Spleen (tissue), 11 donors: ENCODE measurements around the gene LCN10. TPM values are rescaled to one million over a fixed set of nuclear protein-coding genes. Genes with fewer than 3 reads are reported as not detected.

Experiments used
- DNase-seq: peaks from one replicate; pipeline ENCODE4 v3.0.0-alpha.2; 2020
- H3K27ac ChIP-seq, 8 donors: fragments of 200-600 bp; sonication (generic) in 7 of 8; 1 replicate in 4 of 8; 2 replicates in 4 of 8; pipeline versions ENCODE4 v1.5.0 to v1.8.0; 2016 to 2021; ENCODE audit warnings: inconsistent platforms in 4 of 8, mild to moderate bottlenecking in 4 of 8, moderate library complexity in 1 of 8
- H3K27me3 ChIP-seq, 7 donors: fragments of 200-600 bp; sonication (generic) in 6 of 7; replicated peaks in 1 of 7; 1 replicate in 4 of 7; 2 replicates in 3 of 7; pipeline versions ENCODE4 v1.5.0 to v1.8.0; 2016 to 2021; ENCODE audit warnings: inconsistent platforms in 3 of 7, mild to moderate bottlenecking in 1 of 7
- H3K36me3 ChIP-seq, 6 donors: fragments of 200-600 bp; sonication (generic) in 5 of 6; 1 replicate in 4 of 6; 2 replicates in 2 of 6; pipeline versions ENCODE4 v1.5.0 to v1.8.0; 2016 to 2021; ENCODE audit warnings: inconsistent platforms in 2 of 6
- H3K4me1 ChIP-seq, 6 donors: fragments of 200-600 bp; sonication (generic) in 5 of 6; 1 replicate in 3 of 6; 2 replicates in 3 of 6; pipeline versions ENCODE4 v1.5.0 to v1.8.0; 2016 to 2021; ENCODE audit warnings: inconsistent platforms in 3 of 6
- H3K4me3 ChIP-seq, 8 donors: fragments of 200-600 bp; sonication (generic) in 7 of 8; 1 replicate in 4 of 8; 2 replicates in 4 of 8; pipeline versions ENCODE4 v1.5.0 to v1.8.0; 2016 to 2021; ENCODE audit warnings: inconsistent platforms in 4 of 8, mild to moderate bottlenecking in 4 of 8, moderate library complexity in 2 of 8
- H3K9me3 ChIP-seq, 8 donors: fragments of 200-600 bp; sonication (generic) in 7 of 8; 1 replicate in 4 of 8; 2 replicates in 4 of 8; pipeline versions ENCODE4 v1.5.0 to v1.8.0; 2016 to 2021; ENCODE audit warnings: inconsistent platforms in 4 of 8
- CTCF ChIP-seq, 11 experiments: fragments of 200-600 bp in 7 of 11; fragments of 450-650 bp in 4 of 11; sonication (generic) in 4 of 11; IDR thresholded peaks in 8 of 11; conservative IDR thresholded peaks in 3 of 11; 1 replicate in 7 of 11; 2 replicates in 4 of 11; pipeline versions ENCODE4 v1.4.0 to v1.8.0; 2016 to 2021; ENCODE audit warnings: antibody characterized with exemption in 11 of 11, inconsistent platforms in 4 of 11, mild to moderate bottlenecking in 1 of 11
- POLR2A ChIP-seq, 3 donors: fragments of 450-650 bp; IDR thresholded peaks; one replicate each; pipeline ENCODE4 v1.5.1; 2017; ENCODE audit warnings: antibody characterized with exemption in 3 of 3, mild to moderate bottlenecking in 1 of 3
- POLR2AphosphoS5 ChIP-seq, 3 donors: sonication (generic); formaldehyde crosslinking; IDR thresholded peaks; one replicate each; pipeline ENCODE4 v1.5.1; 2017; ENCODE audit warnings: antibody characterized with exemption in 3 of 3
- WGBS, 5 donors: extraction: QIAGEN DNeasy Blood & Tissue Kit in 3 of 5; methylation state at CpG; one replicate each; pipeline versions ENCODE4 v1.1.5 to v1.1.7; 2013 to 2018; 5-methylcytosine and 5-hydroxymethylcytosine counted together
- intact Hi-C: fragments of 100-400 bp; cut with DNase I; formaldehyde crosslinking; loops from one replicate; pipeline ENCODE4 v1.15.0; 2023; ENCODE audit warnings: low total_unique reads
- polyA plus RNA-seq, 3 donors: library from polyadenylated mRNA; stranded (reverse); fragments of 200-250 nt; gene quantifications; one replicate each; pipeline ENCODE4 v1.2.1, GENCODE V29; 2013
- total RNA-seq, 7 donors: library from RNA; depleted of rRNA in 3 of 7; stranded (reverse); fragments of >200 nt in 3 of 7; fragmentation: NEBNext Ultra II Directional in 4 of 7; extraction: Animal tissue kit (Norgen Biotek cat#: 25700) in 4 of 7; gene quantifications; one replicate each; pipeline versions ENCODE4 v1.1.0 to v1.2.1, GENCODE V29; 2016 to 2021
- donor health status: healthy with polysubstance abuse.
- donor health status: DM: no; HTN: no; CAD: no; lungs with moderate emphysema.
- donor health status: DM: no; HTN: no; CAD: no.
- donor health status: Bipolar disorder and iron deficiency.
- donor health status: healthy.
- donor health status: DM: no; HTN: no; CAD: no.
- donor health status: DM: yes; HTN: yes; CAD: no.

The LCN10 gene
- total and polyA plus RNA-seq, 10 donors: 7.2 to 41.3 (median 15.8) TPM

- peak; percentile 96 for DNase-seq
- Histone ChIP-seq H3K9me3 (no peaks in the 10 kb centered on the region), H3K27me3 (peaks cover 0 to 10% (median 0%) of the 10 kb centered on the region in 7 donors), H3K36me3 (peaks cover 6 to 37% (median 31%) of the 10 kb centered on the region in 6 donors), H3K27ac (peak overlapping the region; percentile 58 to 90 (median 82)), H3K4me1 (peaks cover 17 to 66% (median 55%) of the 10 kb centered on the region in 6 donors), H3K4me3 (peak overlapping the region; percentile 77 to 97 (median 88))
- intact Hi-C loops: no loop called here
- 0 to 1% (median 0%) methylated on average over 9 to 66 of the region's 66 CpGs for WGBS, 5 donors
- TF ChIP-seq CTCF (IDR thresholded peaks at IDR 0.05 in 8 of 11, conservative IDR thresholded peaks at IDR 0.05 in 3 of 11) (peak; percentile 92 to 98 (median 97)), POLR2AphosphoS5 (IDR thresholded peaks at IDR 0.05) (peak; percentile 100), POLR2A (IDR thresholded peaks at IDR 0.05) (peak; percentile 98 to 99 (median 99))
Measured at GRCh38 chr9:136728080-136728547, 14.6 kb downstream of the LCN10 start.

- no peak for DNase-seq
- H3K27ac ChIP-seq: peak overlapping the region in 4 of 8 donors; percentile 33 to 90 (median 84)
- peaks cover 17 to 80% (median 66%) of the 10 kb centered on the region in 6 donors for H3K4me1 ChIP-seq
- H3K27me3 ChIP-seq: peaks cover 0 to 10% (median 0%) of the 10 kb centered on the region in 7 donors
- intact Hi-C loops: no loop called here
- 13 to 20% (median 14%) methylated on average over 16 to 18 of the region's 18 CpGs for WGBS, 5 donors
- no peaks in the 10 kb centered on the region for H3K9me3 ChIP-seq
- H3K36me3 ChIP-seq: peaks cover 6 to 51% (median 45%) of the 10 kb centered on the region in 6 donors
- TF ChIP-seq POLR2AphosphoS5 (IDR thresholded peaks at IDR 0.05) (no peak), CTCF (IDR thresholded peaks at IDR 0.05 in 8 of 11, conservative IDR thresholded peaks at IDR 0.05 in 3 of 11) (peak in 9 of 11 experiments; percentile 14 to 61 (median 43)), POLR2A (IDR thresholded peaks at IDR 0.05) (no peak)
- H3K4me3 ChIP-seq: peak overlapping the region; percentile 77 to 97 (median 88)
Measured at GRCh38 chr9:136726631-136727191, 16.0 kb downstream of the LCN10 start.

GRCh38 chr9:136726118-136726517, 16.6 kb downstream of the LCN10 start:
- H3K9me3 ChIP-seq: no peaks in the 10 kb centered on the region
- peaks cover 6 to 57% (median 49%) of the 10 kb centered on the region in 6 donors for H3K36me3 ChIP-seq
- peaks cover 0 to 10% (median 0%) of the 10 kb centered on the region in 7 donors for H3K27me3 ChIP-seq
- TF ChIP-seq POLR2A (IDR thresholded peaks at IDR 0.05) (no peak), CTCF (IDR thresholded peaks at IDR 0.05 in 8 of 11, conservative IDR thresholded peaks at IDR 0.05 in 3 of 11) (no peak), POLR2AphosphoS5 (IDR thresholded peaks at IDR 0.05) (peak in 2 of 3 donors; percentile 36 to 66)
- WGBS, 5 donors: 58 to 75% (median 71%) methylated on average over 13 to 16 of the region's 16 CpGs
- peak overlapping the region in 1 of 8 donors; percentile 33 for H3K27ac ChIP-seq
- H3K4me3 ChIP-seq: peak overlapping the region in 7 of 8 donors; percentile 77 to 97 (median 87)
- peaks cover 17 to 86% (median 72%) of the 10 kb centered on the region in 6 donors for H3K4me1 ChIP-seq
- intact Hi-C loops: no loop called here
- DNase-seq: no peak

- WGBS, 5 donors: 73 to 89% (median 78%) methylated on average over 7 to 10 of the region's 10 CpGs
- TF ChIP-seq CTCF (IDR thresholded peaks at IDR 0.05 in 8 of 11, conservative IDR thresholded peaks at IDR 0.05 in 3 of 11) (no peak), POLR2A (IDR thresholded peaks at IDR 0.05) (no peak), POLR2AphosphoS5 (IDR thresholded peaks at IDR 0.05) (no peak)
- peaks cover 0 to 10% (median 0%) of the 10 kb centered on the region in 7 donors for H3K27me3 ChIP-seq
- H3K4me3 ChIP-seq: peak overlapping the region in 3 of 8 donors; percentile 77 to 96 (median 87)
- peaks cover 17 to 91% (median 77%) of the 10 kb centered on the region in 6 donors for H3K4me1 ChIP-seq
- H3K27ac ChIP-seq: peak overlapping the region in 1 of 8 donors; percentile 33
- intact Hi-C loops: no loop called here
- peaks cover 6 to 62% (median 50%) of the 10 kb centered on the region in 6 donors for H3K36me3 ChIP-seq
- no peak for DNase-seq
- H3K9me3 ChIP-seq: no peaks in the 10 kb centered on the region
Measured at GRCh38 chr9:136725612-136726011, 17.1 kb downstream of the LCN10 start.
